ENCODE results near the gene CLMN.
"Not testable (repeated sequence)": the region's sequence is repeated elsewhere in the genome, so short reads cannot be mapped to it uniquely, and the experiment has no call there.

CLMN gene

GRCh38 chr14:95156161-95157047, 163.3 kb downstream of the CLMN start:
- DNase-seq, result no peak

- DNase-seq, result no peak
Measured at GRCh38 chr14:95155045-95155444, 164.7 kb downstream of the CLMN start.

GRCh38 chr14:95153866-95154265, 165.8 kb downstream of the CLMN start:
- DNase-seq, result no peak

GRCh38 chr14:95151561-95151960, 168.1 kb downstream of the CLMN start:
- DNase-seq, result no peak

- no peak for DNase-seq
Measured at GRCh38 chr14:95150910-95151309, 168.8 kb downstream of the CLMN start.

GRCh38 chr14:95149441-95149840, 170.3 kb downstream of the CLMN start:
- no peak for DNase-seq

- DNase-seq, result no peak
Measured at GRCh38 chr14:95147597-95147996, 172.1 kb downstream of the CLMN start.

DNA sequence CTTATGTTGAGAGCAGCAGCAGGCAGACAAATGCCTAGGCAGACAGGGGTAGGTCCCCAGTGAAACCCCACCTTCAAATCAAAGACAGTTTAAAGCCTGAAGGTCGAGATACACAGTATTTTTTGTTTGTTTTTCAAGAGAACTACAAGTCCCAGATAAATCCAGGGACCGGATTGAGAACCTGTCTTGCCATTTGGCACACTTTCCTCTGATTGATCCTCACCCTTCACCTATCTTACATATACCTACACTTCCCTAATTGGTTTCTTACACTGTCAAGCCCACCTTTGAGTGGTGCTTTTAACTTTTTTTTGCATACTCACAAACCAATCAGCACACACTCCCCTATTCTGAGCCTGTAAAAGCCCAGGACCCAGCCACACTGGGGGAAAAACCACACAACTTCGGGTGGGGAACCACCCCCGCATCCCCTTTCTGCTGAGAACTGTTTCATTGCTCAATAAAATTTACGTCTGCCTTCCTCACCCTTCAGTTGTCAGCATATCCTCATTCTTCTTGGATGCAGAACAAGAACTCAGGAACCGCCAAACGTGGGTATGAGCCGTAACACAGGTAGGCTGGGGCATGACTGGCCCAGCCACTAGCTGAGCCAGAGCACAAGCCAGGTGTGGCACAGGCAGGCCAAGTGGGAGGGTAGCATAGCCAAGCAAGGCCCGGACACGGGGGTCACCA, 173.5 kb downstream of the CLMN start:
- DNase-seq, result no peak

GRCh38 chr14:95144849-95145248, 174.9 kb downstream of the CLMN start:
- DNase-seq, result no peak

DNA sequence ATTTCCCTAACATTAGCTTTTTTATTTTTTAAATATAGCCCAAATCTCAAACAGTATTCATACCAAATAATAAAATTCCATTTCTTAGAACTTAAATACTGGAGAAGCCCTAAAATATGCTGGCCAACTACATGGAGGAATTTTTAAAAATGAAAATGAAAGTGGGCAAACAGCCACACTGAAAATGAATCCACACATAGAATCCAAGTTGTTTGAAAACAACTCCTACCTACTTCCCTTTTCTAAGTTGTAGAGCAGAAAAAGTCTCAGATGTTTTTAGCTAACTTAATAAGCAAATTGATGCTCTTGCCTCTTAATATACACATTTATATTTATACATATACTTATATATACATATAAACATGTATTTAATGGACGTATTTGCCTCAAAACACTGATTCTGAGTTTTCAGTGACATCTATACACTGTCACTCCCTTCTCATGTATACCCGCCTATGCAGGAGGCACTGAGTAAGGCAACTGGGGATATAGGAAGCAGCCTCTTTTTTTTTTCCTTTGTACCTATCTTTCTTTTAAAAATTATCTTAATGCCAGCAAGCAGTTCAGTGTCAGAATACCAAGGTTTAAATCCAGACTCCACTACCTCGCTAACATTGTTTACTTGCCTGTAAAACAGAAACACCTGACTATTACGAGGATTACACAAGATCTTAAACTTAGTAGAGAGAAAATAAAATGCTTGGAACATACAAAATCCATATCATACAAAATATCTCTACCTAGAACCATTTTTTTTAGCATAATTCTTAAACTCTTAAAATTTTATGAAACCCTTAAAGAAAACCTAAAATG, 175.7 kb downstream of the CLMN start:
- no peak for DNase-seq

- no peak for DNase-seq
Measured at GRCh38 chr14:95142208-95142607, 177.5 kb downstream of the CLMN start.

- no peak for DNase-seq
Measured at GRCh38 chr14:95141684-95142083, 178.0 kb downstream of the CLMN start.

DNA sequence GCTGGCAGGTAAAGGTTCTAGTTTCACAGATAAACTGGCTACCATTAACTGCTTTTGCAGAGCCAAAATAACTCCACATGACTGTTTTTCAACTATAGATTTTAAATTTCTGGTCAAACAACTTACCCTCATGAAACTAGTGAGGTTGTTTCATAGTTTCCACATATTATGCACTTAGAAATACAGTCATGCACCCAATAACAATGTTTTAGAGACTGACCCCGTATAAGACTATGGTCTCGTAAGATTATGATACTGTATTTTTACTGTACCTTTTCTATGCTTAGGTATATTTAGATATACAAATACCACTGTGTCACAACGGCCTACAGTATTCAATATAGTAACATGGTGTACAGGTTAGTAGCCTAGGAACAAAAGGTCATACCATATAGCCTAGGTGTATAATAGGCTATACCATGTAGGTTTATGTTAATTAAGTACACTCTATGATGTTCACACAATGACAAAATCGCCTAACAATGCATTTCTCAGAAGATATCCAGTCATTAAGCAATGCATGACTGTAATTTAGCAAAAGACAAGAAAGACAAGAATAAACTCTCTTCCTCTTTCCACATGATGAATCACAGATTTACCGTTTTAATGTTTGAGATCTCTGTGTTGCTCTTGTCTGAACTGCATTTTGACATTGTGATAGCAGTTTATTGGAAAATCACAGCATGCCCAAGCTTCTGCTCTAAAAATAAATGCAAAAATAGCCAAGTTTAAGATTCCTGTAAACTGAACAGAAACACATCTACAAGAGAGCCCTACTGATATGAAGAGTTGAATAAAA, 179.4 kb downstream of the CLMN start:
- DNase-seq, result no peak

DNA sequence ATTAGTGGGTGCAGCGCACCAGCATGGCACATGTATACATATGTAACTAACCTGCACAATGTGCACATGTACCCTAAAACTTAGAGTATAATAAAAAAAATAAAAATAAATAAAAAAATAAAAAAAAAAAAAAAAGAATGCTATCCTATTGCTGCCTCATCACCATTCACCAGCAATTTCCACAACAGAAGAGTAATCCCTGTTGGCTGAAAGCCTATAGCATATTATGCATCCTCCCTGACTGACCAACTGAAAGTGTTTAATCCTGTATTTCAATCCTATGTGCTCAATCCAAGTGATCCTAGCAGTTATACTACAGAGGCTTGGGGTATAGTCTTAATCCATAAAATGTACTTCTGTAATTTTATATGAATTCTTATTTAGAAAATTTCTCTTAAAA, 180.8 kb downstream of the CLMN start:
- no peak for DNase-seq

- DNase-seq, result not testable (repeated sequence)
Measured at GRCh38 chr14:95138455-95138854, 181.3 kb downstream of the CLMN start.

- DNase-seq, result no peak
Measured at GRCh38 chr14:95137804-95138167, 181.9 kb downstream of the CLMN start.

DNA sequence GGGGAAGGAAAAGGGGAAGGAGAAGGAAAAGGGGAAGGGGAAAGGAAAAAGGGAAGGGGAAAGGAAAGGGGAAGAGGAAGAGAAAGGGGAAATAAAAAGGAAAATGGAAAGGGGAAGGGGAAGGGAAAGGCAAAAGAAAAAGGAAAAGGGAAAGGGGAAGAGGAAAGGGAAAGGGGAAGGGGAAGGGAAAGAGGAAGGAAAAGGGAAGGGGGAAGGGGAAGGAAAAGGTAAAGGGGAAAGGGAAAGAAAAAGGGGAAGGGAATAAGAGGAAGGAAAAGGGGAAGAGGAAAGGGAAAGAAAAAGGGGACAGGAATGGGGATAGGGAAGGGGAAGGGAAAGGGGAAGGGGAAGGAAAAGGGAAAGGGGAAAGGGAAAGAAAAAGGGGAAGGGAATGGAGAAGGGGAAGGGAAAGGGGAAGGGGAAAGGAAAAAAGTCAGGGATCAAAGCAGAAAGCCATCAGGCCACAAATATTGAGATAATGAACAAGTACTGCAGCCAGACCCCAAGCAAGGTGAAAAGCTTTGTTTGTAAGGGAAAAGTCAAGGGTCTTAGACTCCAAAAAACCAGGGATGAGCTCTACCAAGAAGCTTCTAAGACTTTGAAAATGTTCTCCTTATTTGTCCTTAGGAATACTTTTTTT, 182.4 kb downstream of the CLMN start:
- no peak for DNase-seq

- DNase-seq, result no peak
Measured at GRCh38 chr14:95136631-95137030, 183.1 kb downstream of the CLMN start.

DNA sequence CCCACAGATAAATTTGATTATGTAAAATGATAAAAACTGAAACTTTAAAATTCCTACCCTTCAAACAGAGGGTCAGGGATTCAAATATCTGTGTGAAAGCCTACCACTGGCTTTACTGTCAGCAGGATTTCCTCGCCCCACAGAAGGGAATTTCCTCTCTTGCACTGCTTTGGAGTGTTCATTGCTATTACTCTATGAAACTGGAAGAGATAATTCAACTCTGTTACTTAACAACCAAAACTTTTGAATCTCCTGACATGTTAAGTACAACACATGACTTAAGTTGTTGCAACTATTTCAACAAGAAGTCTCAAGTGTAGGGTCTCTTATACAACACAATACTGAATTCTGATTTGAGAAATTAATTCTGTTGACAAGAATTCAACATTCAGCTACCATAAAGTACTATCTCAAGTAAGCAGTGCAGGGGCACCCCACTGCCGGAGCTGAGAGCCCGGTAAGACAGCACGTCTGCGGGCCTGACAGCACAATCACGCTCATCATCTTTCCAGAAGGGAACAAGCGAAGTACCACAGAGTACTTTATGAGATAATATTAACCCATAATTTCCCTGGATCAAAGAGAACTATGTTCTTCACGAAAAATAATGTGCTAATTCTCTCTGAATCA, 185.3 kb downstream of the CLMN start:
- no peak for DNase-seq

GRCh38 chr14:95133282-95133681, 186.4 kb downstream of the CLMN start:
- no peak for DNase-seq

GRCh38 chr14:95132760-95133159, 186.9 kb downstream of the CLMN start:
- no peak for DNase-seq
